ENCODE data around the gene ZMYND8.
"Not testable (repeated sequence)": the region's sequence is repeated elsewhere in the genome, so short reads cannot be mapped to it uniquely, and the experiment has no call there.

ZMYND8 gene

DNA sequence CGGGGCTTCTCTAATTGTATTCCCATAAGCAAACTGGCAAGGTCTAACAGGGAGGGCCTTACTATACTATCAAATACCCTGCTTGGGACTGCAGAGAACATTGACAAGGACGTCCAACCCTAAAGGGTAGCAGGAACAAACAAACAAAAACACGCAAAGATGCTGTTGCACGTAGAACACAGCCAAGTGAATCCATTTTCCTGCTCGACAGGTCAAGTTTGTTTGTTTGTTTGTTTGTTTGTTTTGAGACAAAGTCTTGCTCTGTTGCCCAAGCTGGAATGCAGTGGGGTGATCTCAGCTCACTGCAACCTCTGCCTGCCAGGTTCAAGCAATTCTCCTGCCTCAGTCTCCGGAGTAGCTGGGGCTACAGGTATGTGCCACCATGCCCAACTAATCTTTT lies 91.3 kb downstream of the ZMYND8 start:
- DNase-seq = no peak

DNA sequence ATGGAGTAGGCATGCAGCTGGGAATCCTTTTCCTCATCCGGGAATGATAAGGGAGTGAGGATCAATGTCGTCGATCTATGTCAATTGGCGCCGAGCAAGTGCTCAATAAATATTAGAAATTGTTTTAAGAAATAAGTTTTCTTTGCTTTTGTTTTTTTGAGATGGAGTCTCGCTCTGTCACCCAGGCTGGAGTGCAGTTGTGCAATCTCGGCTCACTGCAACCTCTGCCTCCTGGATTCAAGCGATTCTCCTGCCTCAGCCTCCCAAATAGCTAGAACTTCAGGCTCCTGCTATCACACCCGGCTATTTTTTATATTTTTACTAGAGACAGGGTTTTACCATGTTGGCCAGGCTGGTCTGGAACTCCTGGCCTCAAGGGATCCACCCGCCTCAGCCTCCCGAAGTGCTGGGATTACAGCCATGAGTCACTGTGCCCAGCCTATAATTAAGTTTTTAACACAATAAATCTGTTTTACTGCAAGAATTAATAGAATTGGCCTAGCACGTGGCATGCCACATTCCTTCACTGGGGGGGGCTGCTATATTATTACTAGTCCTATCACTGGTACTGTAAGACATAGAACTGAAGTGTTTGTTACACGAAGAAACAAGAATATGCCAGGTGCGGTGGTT lies 92.2 kb downstream of the ZMYND8 start:
- H3K36me3 ChIP-seq (replicated peaks; ENCODE audit: insufficient read depth, low read length); H3K9me3 ChIP-seq (replicated peaks; ENCODE audit: insufficient read depth, low read length); H3K9ac ChIP-seq (ENCODE audit: low read length); H4K20me1 ChIP-seq (ENCODE audit: insufficient read depth, low read length); H3K27me3 ChIP-seq (replicated peaks; ENCODE audit: insufficient read depth, low read length); H3K9me2 ChIP-seq (replicated peaks; ENCODE audit: insufficient read depth, low read length); DNase-seq; H3K4me3 ChIP-seq (ENCODE audit: low read length); H2AFZ ChIP-seq (ENCODE audit: low read length): not testable (repeated sequence)
- Histone ChIP-seq H3K4me2 (ENCODE audit: low read depth, low read length) (peak overlapping the region; percentile 94), H3K4me1 (ENCODE audit: low read length) (peaks cover 65% of the 10 kb centered on the region), H3F3A (ENCODE audit: insufficient read depth, low read length) (peaks cover 32% of the 10 kb centered on the region), H3K27ac (ENCODE audit: low read length) (peak overlapping the region; percentile 92; the same call in 1 of the 2 replicates), H3K79me2 (ENCODE audit: low read length) (peaks cover 90% of the 10 kb centered on the region)

More for the DNA sequence above, 91.3 kb downstream of the ZMYND8 start:
- no peak for TF ChIP-seq EZH2phosphoT487 (IDR thresholded peaks at IDR 0.05; ENCODE audit: low read length)
- TF ChIP-seq EZH2 (optimal IDR thresholded peaks at IDR 0.05; ENCODE audit: low read depth, low read length) = no peak
- TF ChIP-seq CTCF (IDR thresholded peaks at IDR 0.05; ENCODE audit: low read length) = no peak
- no peaks in the 10 kb centered on the region for H3K9me2 ChIP-seq (replicated peaks; ENCODE audit: insufficient read depth, low read length)
- H3F3A ChIP-seq (ENCODE audit: insufficient read depth, low read length) = peaks cover 32% of the 10 kb centered on the region
- peaks cover 55% of the 10 kb centered on the region for H3K4me1 ChIP-seq (ENCODE audit: low read length)
- no peak overlapping the region for H3K9ac ChIP-seq (ENCODE audit: low read length)
- 0 out of 2 replicates have a peak, but pooled peaks cover 5% of the 10 kb centered on the region for H3K36me3 ChIP-seq (replicated peaks; ENCODE audit: insufficient read depth, low read length)
- no peak overlapping the region for H3K27ac ChIP-seq (ENCODE audit: low read length)
- no peaks in the 10 kb centered on the region for H3K27me3 ChIP-seq (replicated peaks; ENCODE audit: insufficient read depth, low read length)
- no peaks in the 10 kb centered on the region for H3K9me3 ChIP-seq (replicated peaks; ENCODE audit: insufficient read depth, low read length)
- no peak overlapping the region for H2AFZ ChIP-seq (ENCODE audit: low read length)
- no peak overlapping the region for H3K4me2 ChIP-seq (ENCODE audit: low read depth, low read length)
- H4K20me1 ChIP-seq (ENCODE audit: insufficient read depth, low read length) = no peaks in the 10 kb centered on the region
- H3K79me2 ChIP-seq (ENCODE audit: low read length) = peaks cover 89% of the 10 kb centered on the region
- no peak overlapping the region for H3K4me3 ChIP-seq (ENCODE audit: low read length)

- Histone ChIP-seq H3K36me3 (replicated peaks; ENCODE audit: insufficient read depth, low read length) (0 out of 2 replicates have a peak, but pooled peaks cover 5% of the 10 kb centered on the region), H3F3A (ENCODE audit: insufficient read depth, low read length) (peaks cover 32% of the 10 kb centered on the region), H3K4me2 (ENCODE audit: low read depth, low read length) (peak overlapping the region; percentile 94), H3K27me3 (replicated peaks; ENCODE audit: insufficient read depth, low read length) (no peaks in the 10 kb centered on the region), H3K79me2 (ENCODE audit: low read length) (peaks cover 90% of the 10 kb centered on the region), H3K27ac (ENCODE audit: low read length) (peak overlapping the region; percentile 92; the same call in 1 of the 2 replicates), H2AFZ (ENCODE audit: low read length) (no peak overlapping the region), H3K9me3 (replicated peaks; ENCODE audit: insufficient read depth, low read length) (no peaks in the 10 kb centered on the region), H3K4me3 (ENCODE audit: low read length) (peak overlapping the region; percentile 41; the same call in 1 of the 2 replicates), H3K9ac (ENCODE audit: low read length) (peak overlapping the region; percentile 54), H3K4me1 (ENCODE audit: low read length) (peaks cover 72% of the 10 kb centered on the region), H3K9me2 (replicated peaks; ENCODE audit: insufficient read depth, low read length) (no peaks in the 10 kb centered on the region), H4K20me1 (ENCODE audit: insufficient read depth, low read length) (no peaks in the 10 kb centered on the region)
- TF ChIP-seq EZH2 (optimal IDR thresholded peaks at IDR 0.05; ENCODE audit: low read depth, low read length) (no peak), CTCF (IDR thresholded peaks at IDR 0.05; ENCODE audit: low read length) (no peak), EZH2phosphoT487 (IDR thresholded peaks at IDR 0.05; ENCODE audit: low read length) (no peak)
- DNase-seq = peak; percentile 24
Measured at GRCh38 chr20:47263465-47264084, 92.9 kb downstream of the ZMYND8 start.

- Histone ChIP-seq H3K79me2 (ENCODE audit: low read length) (peaks cover 92% of the 10 kb centered on the region), H4K20me1 (ENCODE audit: insufficient read depth, low read length) (no peaks in the 10 kb centered on the region), H3K36me3 (replicated peaks; ENCODE audit: insufficient read depth, low read length) (0 out of 2 replicates have a peak, but pooled peaks cover 7% of the 10 kb centered on the region), H3K4me3 (ENCODE audit: low read length) (peak overlapping the region; percentile 41; the same call in 1 of the 2 replicates), H3K27me3 (replicated peaks; ENCODE audit: insufficient read depth, low read length) (no peaks in the 10 kb centered on the region), H3K27ac (ENCODE audit: low read length) (peak overlapping the region; percentile 92), H3K9me2 (replicated peaks; ENCODE audit: insufficient read depth, low read length) (no peaks in the 10 kb centered on the region), H3K4me2 (ENCODE audit: low read depth, low read length) (peak overlapping the region; percentile 94), H3F3A (ENCODE audit: insufficient read depth, low read length) (peaks cover 32% of the 10 kb centered on the region), H2AFZ (ENCODE audit: low read length) (no peak overlapping the region), H3K9me3 (replicated peaks; ENCODE audit: insufficient read depth, low read length) (no peaks in the 10 kb centered on the region), H3K9ac (ENCODE audit: low read length) (peak overlapping the region; percentile 54), H3K4me1 (ENCODE audit: low read length) (peaks cover 72% of the 10 kb centered on the region)
- DNase-seq = no peak
- TF ChIP-seq EZH2 (optimal IDR thresholded peaks at IDR 0.05; ENCODE audit: low read depth, low read length) (no peak), EZH2phosphoT487 (IDR thresholded peaks at IDR 0.05; ENCODE audit: low read length) (no peak), CTCF (IDR thresholded peaks at IDR 0.05; ENCODE audit: low read length) (no peak)
Measured at GRCh38 chr20:47263080-47263464, 93.4 kb downstream of the ZMYND8 start.
